GM19035 (cell line): Measurements from ENCODE around the gene MMD.
A peak's percentile ranks its signal among the peaks of the same experiment; 100 is the strongest.
"Not testable (repeated sequence)": the region's sequence is repeated elsewhere in the genome, so short reads cannot be mapped to it uniquely, and the experiment has no call there.

ENCODE experiments used
- ATAC-seq: cut with Tn5 transposase; IDR thresholded peaks from one replicate; pipeline ENCODE4 v1.9.1; 2021; ENCODE audit not compliant: unreplicated experiment

MMD gene

GRCh38 chr17:55444471-55445441 is 23.1 kb upstream of the MMD start:
- peak; percentile 76 for ATAC-seq

DNA sequence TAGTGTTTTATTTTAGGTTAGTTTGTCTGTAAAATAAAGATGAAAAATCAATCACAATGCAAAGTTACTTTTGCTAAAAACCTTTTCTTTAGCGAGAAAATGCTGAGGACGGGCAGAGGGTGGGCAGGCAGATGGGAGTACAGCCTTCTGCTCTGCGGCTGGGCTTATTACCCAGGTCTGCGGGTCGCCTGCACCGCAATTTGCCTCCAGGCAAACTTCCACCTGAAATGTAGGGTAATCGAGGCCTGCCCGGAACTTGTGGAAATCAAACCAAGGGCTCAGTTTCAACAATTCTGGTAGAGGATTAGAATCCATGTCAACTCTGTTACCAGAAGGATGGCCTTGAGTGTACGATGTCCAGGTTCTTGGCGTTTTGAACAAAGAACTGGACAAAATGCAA is 22.3 kb upstream of the MMD start:
- ATAC-seq, result no peak

DNA sequence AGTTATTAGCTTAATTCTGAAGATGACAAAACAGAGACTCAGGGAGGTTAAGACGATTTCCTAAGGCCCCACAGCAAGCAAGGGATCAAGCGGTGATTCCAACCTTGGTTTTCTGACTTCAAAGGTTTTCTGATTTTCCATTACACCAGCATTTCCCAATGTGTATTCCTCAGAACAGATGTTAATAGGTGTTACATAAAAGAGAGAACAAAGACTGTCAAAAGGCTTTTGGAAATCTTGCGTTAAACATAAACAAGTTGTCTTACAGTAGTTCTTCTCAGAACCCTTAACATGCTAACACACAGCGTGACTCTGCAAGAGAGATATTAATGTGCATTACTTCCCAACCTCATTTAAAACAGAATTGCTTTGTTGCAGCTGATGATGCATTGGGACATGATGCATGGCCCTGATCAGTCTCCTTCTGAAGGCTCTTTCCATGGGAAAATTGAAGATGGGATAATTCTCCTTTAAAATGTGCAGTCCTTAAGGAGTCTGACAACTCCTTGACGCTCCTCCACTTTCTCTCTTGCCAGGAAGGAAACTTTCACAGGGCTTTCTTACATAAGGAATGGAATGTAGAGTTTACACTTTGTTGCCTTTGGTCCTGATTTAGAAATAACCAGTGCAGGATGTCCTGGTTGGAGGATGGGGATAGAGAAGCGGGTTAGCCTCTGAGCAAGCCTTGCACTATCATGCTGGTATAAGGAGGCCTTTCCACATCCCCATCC is 21.5 kb upstream of the MMD start:
- no peak for ATAC-seq

- no peak for ATAC-seq
Measured at GRCh38 chr17:55442462-55442861, 20.8 kb upstream of the MMD start.

GRCh38 chr17:55441544-55441943 is 19.9 kb upstream of the MMD start:
- ATAC-seq, result no peak

GRCh38 chr17:55440391-55440790 is 18.8 kb upstream of the MMD start:
- ATAC-seq, result no peak

- peak; percentile 82 for ATAC-seq
Measured at GRCh38 chr17:55437159-55437605, 15.5 kb upstream of the MMD start.

DNA sequence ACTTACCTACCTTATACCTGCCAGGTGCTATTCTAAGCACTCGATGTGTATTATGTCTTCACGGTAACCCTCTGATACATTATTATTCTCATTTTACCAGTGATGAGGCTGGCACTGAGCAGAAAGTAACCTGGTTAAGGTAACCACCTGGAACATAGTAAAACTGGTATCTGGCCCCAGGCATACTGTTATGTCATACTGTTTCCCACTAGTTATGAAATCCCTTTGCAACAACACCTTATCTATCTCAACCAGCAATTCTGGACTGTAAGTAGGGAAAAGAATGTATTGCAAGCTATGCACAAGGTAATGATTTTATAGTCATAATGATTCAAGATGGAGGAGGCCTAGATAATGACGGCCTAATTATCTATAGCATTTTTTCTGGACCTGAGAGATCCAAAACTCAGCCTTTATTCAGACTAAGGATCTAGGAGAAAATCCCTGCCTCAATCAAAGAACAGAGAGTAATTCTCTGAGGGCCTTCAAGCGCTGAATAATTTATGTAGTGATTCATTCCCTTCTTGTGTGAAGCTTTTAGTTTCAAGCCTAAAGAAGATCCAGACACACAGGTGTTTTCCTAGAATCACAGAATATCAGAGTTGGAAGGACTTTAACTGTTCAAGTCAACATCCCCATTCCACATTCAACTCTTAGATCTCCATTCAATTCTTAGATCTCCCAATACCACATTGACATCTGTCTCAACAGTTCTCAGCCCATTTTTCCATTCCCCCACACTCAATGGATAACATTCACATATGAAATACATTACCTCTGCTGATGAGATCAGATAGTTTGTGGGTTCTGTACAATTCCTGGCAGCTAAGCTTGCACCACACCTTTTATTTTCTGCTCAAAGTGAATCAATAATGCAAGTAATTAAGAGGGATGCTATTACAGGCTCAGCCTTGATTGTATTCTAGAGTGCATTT is 14.9 kb upstream of the MMD start:
- peak; percentile 14 for ATAC-seq

- no peak for ATAC-seq
Measured at GRCh38 chr17:55435408-55435807, 13.8 kb upstream of the MMD start.

DNA sequence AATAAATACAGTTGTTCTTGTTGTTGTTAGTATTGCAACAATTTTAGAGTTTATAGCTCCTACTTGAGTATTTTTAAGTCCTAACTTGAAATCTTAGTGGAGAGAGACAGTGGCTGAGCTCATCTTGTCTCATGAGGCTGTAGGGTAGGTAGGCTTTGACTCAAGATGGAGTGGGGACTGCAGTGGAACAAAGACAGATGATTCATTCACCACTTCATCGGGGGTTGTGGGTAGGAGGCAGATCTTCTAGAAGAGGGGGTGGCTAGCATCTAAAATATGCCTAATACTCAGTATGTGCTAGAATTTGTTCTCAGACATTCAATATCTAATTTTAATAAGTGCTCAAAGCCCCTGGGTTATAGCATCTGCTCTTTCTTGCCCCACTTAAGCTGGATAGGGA is 13.1 kb upstream of the MMD start:
- no peak for ATAC-seq

DNA sequence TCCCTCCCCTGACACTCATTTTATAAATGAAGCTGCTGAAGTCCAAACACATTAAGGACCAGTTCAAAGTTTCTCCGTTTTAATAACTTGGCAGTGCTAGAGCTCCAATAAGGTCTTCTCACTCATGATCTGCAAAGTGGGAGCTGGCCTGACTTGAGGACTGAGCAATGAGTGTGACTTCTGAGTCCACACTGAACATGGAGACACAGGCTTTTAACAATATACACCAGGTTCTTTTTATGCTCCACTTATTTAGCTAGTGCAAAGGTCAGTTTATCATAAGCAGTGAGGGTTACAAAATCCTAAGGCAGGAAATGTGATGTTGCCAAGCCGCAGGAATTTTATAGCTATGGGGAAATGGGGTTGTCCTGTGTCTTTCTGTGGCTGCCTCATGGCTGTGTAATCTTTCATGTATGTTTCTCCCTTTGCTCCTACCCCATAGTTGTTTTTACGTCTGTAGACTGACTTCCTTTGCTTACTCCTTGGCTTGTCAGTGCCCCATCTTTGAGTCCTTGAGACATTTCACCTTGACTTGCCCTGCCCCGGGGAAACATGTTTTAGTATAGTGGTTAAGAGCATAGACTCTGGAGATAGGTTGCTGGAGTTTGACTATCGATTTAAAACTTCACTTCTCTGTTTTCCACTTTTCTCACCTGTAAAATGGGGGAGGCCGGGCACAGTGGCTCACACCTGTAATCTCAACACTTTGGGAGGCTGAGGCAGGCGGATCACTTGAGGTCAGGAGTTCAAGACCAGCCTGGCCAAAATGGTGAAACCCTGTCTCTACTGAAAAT is 12.2 kb upstream of the MMD start:
- ATAC-seq, result no peak

DNA sequence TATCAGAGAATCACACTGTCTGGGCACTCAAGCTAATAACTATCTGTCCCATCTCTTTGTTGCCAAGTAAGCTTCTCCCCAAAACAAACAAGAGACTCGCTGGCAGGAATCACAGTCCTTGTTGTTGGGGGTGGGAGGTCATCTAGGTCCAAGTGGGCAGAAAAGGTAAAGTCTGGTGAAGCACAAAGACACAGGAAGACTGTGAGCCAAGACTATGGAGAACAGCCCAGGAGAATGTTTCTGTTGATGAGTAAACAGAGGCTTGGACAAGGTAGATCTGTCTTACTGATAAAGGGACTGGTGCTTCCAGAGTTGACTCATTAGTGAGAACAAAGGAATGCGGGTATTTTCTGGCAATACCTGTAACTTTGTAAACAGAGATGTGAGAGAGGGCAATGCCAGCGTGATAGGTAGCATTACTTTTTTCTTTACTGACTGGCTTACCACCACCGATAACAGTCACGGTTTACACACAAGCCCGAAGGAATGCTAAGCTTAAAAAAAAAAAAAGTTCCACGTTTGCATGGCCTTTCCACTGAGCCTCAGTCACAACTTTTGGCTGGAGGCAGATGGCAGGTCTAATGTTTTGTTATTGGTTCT is 11.5 kb upstream of the MMD start:
- no peak for ATAC-seq

DNA sequence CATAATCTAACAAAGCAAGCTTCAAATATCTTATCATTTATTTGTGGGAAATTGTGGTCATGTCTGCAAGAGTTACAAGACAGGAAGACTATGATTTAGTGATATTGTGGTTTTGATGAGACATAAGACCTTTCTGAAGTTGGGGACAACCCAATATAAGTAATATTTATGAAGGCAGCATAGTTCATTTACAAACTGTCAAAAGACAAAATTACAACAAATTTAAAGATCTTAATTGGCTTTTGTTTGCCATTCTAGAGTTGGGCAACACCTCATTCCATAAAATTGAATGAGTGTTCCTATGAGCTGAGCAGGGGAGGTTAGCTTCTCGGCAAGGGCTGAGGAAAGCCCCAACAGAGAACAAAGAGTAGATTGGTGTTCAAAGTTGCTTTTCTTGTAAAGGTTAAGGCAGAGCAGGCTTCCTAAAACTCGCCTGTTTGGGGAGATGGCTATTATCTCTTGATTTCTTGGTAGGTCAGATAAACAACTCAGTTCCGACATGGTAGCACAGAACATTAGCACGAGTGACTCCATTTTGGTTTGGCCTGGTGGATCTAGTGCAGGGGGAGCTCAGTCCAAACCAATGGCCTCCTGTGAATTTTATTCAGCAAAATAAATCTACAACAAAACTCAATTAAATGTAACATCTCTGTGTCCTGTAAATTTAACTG is 10.9 kb upstream of the MMD start:
- ATAC-seq, result no peak

- not testable (repeated sequence) for ATAC-seq
Measured at GRCh38 chr17:55431914-55432313, 10.3 kb upstream of the MMD start.

DNA sequence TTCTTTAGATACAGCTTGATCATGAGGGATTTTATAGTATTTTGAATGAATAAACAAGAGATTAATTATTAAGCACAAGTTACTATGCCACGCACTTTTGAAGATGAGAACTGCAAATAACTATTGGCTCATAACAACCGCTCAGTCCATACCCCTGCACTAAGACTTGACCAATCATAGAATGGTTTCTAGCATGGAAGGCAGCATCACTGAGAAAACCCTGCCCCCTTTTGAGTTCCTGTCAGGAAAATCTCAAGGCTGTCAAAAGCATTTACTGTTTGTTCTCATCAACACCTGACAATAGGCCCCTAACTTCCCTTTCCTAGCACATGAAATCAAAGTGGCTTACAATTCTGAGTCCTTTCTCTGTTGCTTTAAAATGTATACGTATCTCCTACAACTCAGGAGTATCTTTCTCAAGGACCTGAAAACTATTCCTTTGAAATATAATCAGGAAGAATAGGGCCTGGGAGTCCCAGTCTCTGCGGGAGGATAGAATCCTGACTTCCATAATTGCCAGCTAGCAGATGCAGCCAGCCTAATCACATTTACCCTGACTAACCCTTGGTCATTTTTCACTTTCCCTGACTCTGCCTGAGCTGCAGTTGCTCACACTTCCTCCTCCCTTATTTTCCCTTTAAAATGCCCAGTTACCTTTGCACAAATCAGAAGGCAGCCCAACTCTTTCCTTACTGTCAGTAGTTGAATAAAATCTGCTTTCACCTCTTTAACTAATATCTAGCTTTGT is 9.1 kb upstream of the MMD start:
- ATAC-seq, result no peak

DNA sequence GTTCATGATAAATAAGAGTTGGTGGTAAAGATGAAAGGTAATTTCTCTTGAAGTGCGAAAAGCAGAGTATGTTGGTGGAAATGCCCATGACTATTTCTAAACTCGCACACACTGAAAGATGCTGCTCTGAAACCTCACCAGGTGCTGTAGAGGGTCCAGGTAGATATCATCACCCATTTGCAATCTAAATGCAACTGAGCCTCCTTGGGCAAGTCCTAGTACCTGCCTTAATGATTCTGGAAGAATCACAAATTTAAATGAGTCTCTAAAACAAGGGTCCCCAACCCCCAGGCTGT is 5.9 kb upstream of the MMD start:
- peak; percentile 26 for ATAC-seq

- peak; percentile 56 for ATAC-seq
Measured at GRCh38 chr17:55426851-55427586, 5.4 kb upstream of the MMD start.

- no peak for ATAC-seq
Measured at GRCh38 chr17:55424893-55425540, 3.4 kb upstream of the MMD start.
